GM10248 (cell line): Measurements from ENCODE around the gene PIGP.

Source experiments
- CTCF ChIA-PET: fragments of 300-600 bp; sonication (Branson Sonifier 250); formaldehyde crosslinking; extraction: SDS; loops from one replicate; lab custom pipeline; 2021; ENCODE audit warnings: antibody characterized with exemption; lab: Yijun Ruan, JAX
- POLR2A ChIA-PET: fragments of 350-650 bp; sonication (Branson Sonifier 250); formaldehyde crosslinking; extraction: SDS; loops from one replicate; lab custom pipeline; 2020; ENCODE audit warnings: antibody characterized with exemption; lab: Yijun Ruan, JAX
- DNase-seq: peaks from one replicate; pipeline ENCODE4 v3.0.0; 2012; ENCODE audit errors: extremely low spot score
- TF ChIP-seq, protein P1 (sequence below): IDR thresholded peaks from 2 replicates; pipeline ENCODE4 v1.5.1; 2012; ENCODE audit warnings: mild to moderate bottlenecking, low read depth; ENCODE audit errors: extremely low read depth, missing control alignments, control extremely low read depth

PIGP gene

DNA sequence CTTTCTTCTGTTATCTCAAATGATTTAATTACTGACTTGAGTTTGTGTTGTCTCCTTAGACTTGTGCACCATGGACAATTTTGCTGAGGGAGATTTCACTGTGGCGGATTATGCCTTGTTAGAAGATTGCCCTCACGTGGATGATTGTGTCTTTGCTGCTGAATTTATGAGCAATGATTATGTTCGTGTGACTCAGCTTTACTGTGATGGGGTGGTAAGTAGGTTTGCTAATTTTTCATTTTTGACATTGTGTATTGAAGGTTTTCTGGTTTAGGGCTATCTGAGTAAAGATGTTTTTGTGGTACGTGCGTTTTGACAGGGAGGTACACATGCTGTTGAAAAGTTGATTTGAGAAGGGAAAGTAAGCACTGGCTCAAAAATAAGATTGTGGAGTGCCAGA, 14.3 kb upstream of the PIGP start:
- CTCF ChIA-PET: no interaction called here
- no peak for DNase-seq
- POLR2A ChIA-PET: no interaction called here
- TF ChIP-seq, protein P1, sequence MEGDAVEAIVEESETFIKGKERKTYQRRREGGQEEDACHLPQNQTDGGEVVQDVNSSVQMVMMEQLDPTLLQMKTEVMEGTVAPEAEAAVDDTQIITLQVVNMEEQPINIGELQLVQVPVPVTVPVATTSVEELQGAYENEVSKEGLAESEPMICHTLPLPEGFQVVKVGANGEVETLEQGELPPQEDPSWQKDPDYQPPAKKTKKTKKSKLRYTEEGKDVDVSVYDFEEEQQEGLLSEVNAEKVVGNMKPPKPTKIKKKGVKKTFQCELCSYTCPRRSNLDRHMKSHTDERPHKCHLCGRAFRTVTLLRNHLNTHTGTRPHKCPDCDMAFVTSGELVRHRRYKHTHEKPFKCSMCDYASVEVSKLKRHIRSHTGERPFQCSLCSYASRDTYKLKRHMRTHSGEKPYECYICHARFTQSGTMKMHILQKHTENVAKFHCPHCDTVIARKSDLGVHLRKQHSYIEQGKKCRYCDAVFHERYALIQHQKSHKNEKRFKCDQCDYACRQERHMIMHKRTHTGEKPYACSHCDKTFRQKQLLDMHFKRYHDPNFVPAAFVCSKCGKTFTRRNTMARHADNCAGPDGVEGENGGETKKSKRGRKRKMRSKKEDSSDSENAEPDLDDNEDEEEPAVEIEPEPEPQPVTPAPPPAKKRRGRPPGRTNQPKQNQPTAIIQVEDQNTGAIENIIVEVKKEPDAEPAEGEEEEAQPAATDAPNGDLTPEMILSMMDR: no peak

- POLR2A ChIA-PET: no interaction called here
- CTCF ChIA-PET: no interaction called here
- TF ChIP-seq, protein P1: no peak
- no peak for DNase-seq
Observed at GRCh38 chr21:37085726-37086125, 12.9 kb upstream of the PIGP start.

GRCh38 chr21:37082856-37083528, 10.1 kb upstream of the PIGP start:
- DNase-seq: no peak
- POLR2A ChIA-PET: interaction anchor here (0.7 kb wide), 1 partner anchor 156 kb away, joined by 3 read pairs; no protein-coding TSS in a partner anchor
- TF ChIP-seq, protein P1: no peak
- CTCF ChIA-PET: interaction anchor here (0.9 to 1.3 kb wide), 3 partner anchors 8 to 76 kb away, joined by 3 to 4 read pairs (median 3); no protein-coding TSS in a partner anchor

GRCh38 chr21:37082375-37082774, 9.5 kb upstream of the PIGP start:
- POLR2A ChIA-PET: interaction anchor here (0.7 kb wide), 1 partner anchor 157 kb away, joined by 3 read pairs; no protein-coding TSS in a partner anchor
- no peak for DNase-seq
- TF ChIP-seq, protein P1: no peak
- CTCF ChIA-PET: interaction anchor here (0.6 to 1.3 kb wide), 4 partner anchors 8 to 85 kb away, joined by 3 to 4 read pairs (median 4); no protein-coding TSS in a partner anchor

DNA sequence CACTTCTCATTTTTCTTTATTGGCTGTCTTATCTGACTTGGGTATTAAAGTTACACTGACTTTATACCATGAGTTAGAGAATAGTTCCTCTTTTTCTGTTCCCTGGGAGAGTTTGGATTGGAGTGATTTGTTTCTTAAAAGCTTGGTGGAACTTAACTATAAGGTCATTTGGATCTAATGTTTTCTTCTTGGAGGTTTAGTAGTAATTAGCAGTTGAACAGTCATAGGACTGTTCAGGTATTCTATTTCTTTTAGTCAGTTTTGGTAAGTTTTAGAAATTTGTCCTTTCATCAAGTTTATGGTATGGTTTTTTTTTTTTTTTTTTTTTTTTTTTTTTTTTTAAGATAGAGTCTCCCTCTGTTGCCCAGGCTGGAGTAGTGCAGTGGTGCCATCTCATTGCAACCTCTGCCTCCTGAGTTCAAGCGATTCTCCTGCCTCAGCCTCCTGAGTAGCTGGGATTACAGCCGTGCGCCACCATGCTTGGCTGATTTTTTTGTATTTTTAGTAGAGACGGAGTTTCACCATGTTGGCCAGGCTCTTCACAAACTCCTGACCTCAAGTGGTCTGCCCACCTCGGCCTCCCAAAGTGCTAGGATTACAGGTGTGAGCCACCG, 6.4 kb upstream of the PIGP start:
- DNase-seq: no peak
- TF ChIP-seq, protein P1: no peak
- CTCF ChIA-PET: interaction anchor here (1.3 kb wide), 1 partner anchor 10 kb away, joined by 3 read pairs; no protein-coding TSS in a partner anchor
- POLR2A ChIA-PET: no interaction called here

GRCh38 chr21:37077403-37077802, 4.5 kb upstream of the PIGP start:
- no peak for DNase-seq
- TF ChIP-seq, protein P1: no peak
- ChIA-PET CTCF (interaction anchor here (1.2 kb wide), 1 partner anchor 11 kb away, joined by 4 read pairs; no protein-coding TSS in a partner anchor), POLR2A (no interaction called here)
